H54 (cell line): ENCODE measurements around the gene HEATR5A.
"Not testable (repeated sequence)": the region's sequence is repeated elsewhere in the genome, so short reads cannot be mapped to it uniquely, and the experiment has no call there.

Source experiments
- DNase-seq: peaks from one replicate; pipeline ENCODE4 v3.0.0; 2011; ENCODE audit warnings: low spot score, mixed read lengths; ENCODE audit not compliant: insufficient read length
- FAIRE-seq: peaks from 3 replicates; lab custom pipeline; 2011; peaks lifted over from hg19 to GRCh38; lab: Jason Lieb, UNC
- POLR2A ChIP-seq: IDR thresholded peaks from 2 replicates; pipeline ENCODE4 v1.6.1; 2011; ENCODE audit warnings: low read depth, mild to moderate bottlenecking, low read length

Gene HEATR5A

DNA sequence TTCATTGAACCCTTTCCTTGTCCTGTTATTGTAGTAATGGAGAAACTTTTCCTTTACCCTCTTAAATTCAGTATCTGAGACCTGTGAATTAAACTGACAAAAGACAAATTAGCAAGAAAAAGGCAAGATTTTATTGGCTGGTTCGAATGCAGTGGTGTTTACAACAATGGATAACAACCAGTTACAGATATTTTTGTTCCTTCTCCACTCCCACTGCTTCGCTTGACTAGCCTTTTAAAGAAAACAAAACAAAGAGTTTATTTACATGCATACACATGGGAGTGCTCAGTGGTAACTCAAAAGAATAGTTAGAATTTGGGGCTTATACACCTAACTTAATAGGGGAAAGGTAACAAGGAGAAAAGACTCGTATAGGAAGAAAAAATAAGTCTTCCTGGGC, 175.7 kb downstream of the HEATR5A start:
- no peak for TF ChIP-seq POLR2A
- FAIRE-seq: no peak
- no peak for DNase-seq

DNA sequence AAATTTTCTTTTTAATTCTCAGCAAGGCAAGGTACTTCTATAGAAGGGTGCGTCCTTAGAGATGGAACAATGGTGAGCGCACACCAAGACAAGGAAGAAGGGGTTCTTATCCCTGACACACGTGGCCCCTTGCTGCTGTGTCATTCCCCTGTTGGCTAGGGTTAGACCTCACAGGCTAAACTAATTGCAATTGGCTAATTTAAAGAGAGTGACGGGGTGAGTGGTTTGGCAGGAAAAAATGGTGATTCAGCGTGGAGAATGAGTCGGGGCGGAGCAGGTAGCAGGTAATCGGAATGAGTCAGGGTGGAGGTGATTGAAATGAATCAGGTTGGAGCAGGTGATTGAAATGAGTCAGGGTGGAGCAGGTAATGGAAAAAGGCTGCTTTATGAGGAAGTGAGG, 176.5 kb downstream of the HEATR5A start:
- no peak for TF ChIP-seq POLR2A
- no peak for FAIRE-seq

GRCh38 chr14:31242161-31242940, 178.0 kb downstream of the HEATR5A start:
- DNase-seq, FAIRE-seq: not testable (repeated sequence)

More for the DNA sequence above, 176.5 kb downstream of the HEATR5A start:
- DNase-seq: no peak
